HepG2 (cell line): Measurements from ENCODE around the gene KHK. TPM values are rescaled to one million over a fixed set of nuclear protein-coding genes. Genes with fewer than 3 reads are reported as not detected.

Experiments used
- ETV6 ChIP-seq: sonication (generic); formaldehyde crosslinking; conservative IDR thresholded peaks from 2 replicates; pipeline ENCODE4 v1.4.0; 2020; ENCODE audit warnings: missing genetic modification reagents
- GABPB1 ChIP-seq: IDR thresholded peaks from 2 replicates; pipeline ENCODE4 v1.6.1; 2016; ENCODE audit warnings: mild to moderate bottlenecking, missing genetic modification reagents, moderate library complexity, missing compliant biosample characterization
- GRHL1 ChIP-seq: sonication (generic); formaldehyde crosslinking; conservative IDR thresholded peaks from 2 replicates; pipeline ENCODE4 v1.8.0; 2022; ENCODE audit warnings: missing genetic modification reagents
- HMG20A ChIP-seq: IDR thresholded peaks from 2 replicates; pipeline ENCODE4 v1.6.1; 2016; ENCODE audit warnings: borderline replicate concordance
- HMGXB4 ChIP-seq, 2 experiments: sonication (generic) in 1 of 2; formaldehyde crosslinking in 1 of 2; IDR thresholded peaks; 2 replicates each; pipeline versions ENCODE4 v1.4.0 to v1.6.1; 2018 to 2020; ENCODE audit warnings: missing genetic modification reagents in 2 of 2, borderline replicate concordance in 1 of 2, low read depth in 1 of 2, mild to moderate bottlenecking in 1 of 2, missing biosample characterization in 1 of 2
- MTERF4 ChIP-seq: sonication (generic); formaldehyde crosslinking; IDR thresholded peaks from 2 replicates; pipeline ENCODE4 v1.8.0; 2023; ENCODE audit warnings: mild to moderate bottlenecking, missing genetic modification reagents
- NCOA1 ChIP-seq: sonication (generic); formaldehyde crosslinking; IDR thresholded peaks from 2 replicates; pipeline ENCODE4 v1.9.0; 2021; ENCODE audit warnings: missing genetic modification reagents
- NFYB ChIP-seq: sonication (generic); formaldehyde crosslinking; IDR thresholded peaks from 2 replicates; pipeline ENCODE4 v1.4.0; 2020; ENCODE audit warnings: missing genetic modification reagents
- NKX3-1 ChIP-seq: sonication (generic); formaldehyde crosslinking; IDR thresholded peaks from 2 replicates; pipeline ENCODE4 v1.5.0; 2020; ENCODE audit warnings: missing genetic modification reagents
- NONO ChIP-seq, 2 experiments: fragments of 450-650 bp in 1 of 2; sonication (generic) in 1 of 2; formaldehyde crosslinking in 1 of 2; IDR thresholded peaks in 1 of 2; conservative IDR thresholded peaks in 1 of 2; 2 replicates each; pipeline versions ENCODE4 v1.6.1 to v1.8.0; 2017 to 2022; ENCODE audit warnings: mild to moderate bottlenecking in 1 of 2, missing genetic modification reagents in 1 of 2, moderate library complexity in 1 of 2
- RXRA ChIP-seq: sonication (generic); formaldehyde crosslinking; IDR thresholded peaks from 2 replicates; pipeline ENCODE4 v1.5.1; 2020; ENCODE audit warnings: missing genetic modification reagents
- TCF12 ChIP-seq, 2 experiments: fragments of 450-650 bp in 1 of 2; sonication (generic) in 1 of 2; formaldehyde crosslinking in 1 of 2; IDR thresholded peaks; 2 replicates each; pipeline versions ENCODE4 v1.6.1 to v1.8.0; 2017 to 2022; ENCODE audit warnings: antibody characterized with exemption in 1 of 2, mild to moderate bottlenecking in 1 of 2, missing genetic modification reagents in 1 of 2, moderate library complexity in 1 of 2
- ZNF101 ChIP-seq: sonication (generic); formaldehyde crosslinking; IDR thresholded peaks from 2 replicates; pipeline ENCODE4 v1.4.0; 2020; ENCODE audit warnings: mild to moderate bottlenecking, low read depth, missing genetic modification reagents, borderline replicate concordance
- ZNF143 ChIP-seq: sonication (generic); formaldehyde crosslinking; IDR thresholded peaks from 2 replicates; pipeline ENCODE4 v1.4.0; 2020; ENCODE audit warnings: missing genetic modification reagents
- ZNF350 ChIP-seq: sonication (generic); formaldehyde crosslinking; IDR thresholded peaks from 2 replicates; pipeline ENCODE4 v1.4.0; 2020; ENCODE audit warnings: mild to moderate bottlenecking, low read depth, missing genetic modification reagents, borderline replicate concordance
- ZNF430 ChIP-seq: sonication (generic); formaldehyde crosslinking; IDR thresholded peaks from 2 replicates; pipeline ENCODE4 v1.9.0; 2021; ENCODE audit warnings: mild to moderate bottlenecking, missing genetic modification reagents
- ZNF678 ChIP-seq: sonication (generic); formaldehyde crosslinking; IDR thresholded peaks from 2 replicates; pipeline ENCODE4 v1.4.0; 2020; ENCODE audit warnings: mild to moderate bottlenecking, missing genetic modification reagents
- ZNF687 ChIP-seq: sonication (generic); formaldehyde crosslinking; IDR thresholded peaks from 2 replicates; pipeline ENCODE4 v1.5.1; 2020; ENCODE audit warnings: mild to moderate bottlenecking, missing genetic modification reagents, moderate library complexity
- ZSCAN20 ChIP-seq: sonication (generic); formaldehyde crosslinking; IDR thresholded peaks from 2 replicates; pipeline ENCODE4 v1.4.0; 2020; ENCODE audit warnings: missing genetic modification reagents, mild to moderate bottlenecking, borderline replicate concordance
- polyA plus RNA-seq, 8 experiments: library from polyadenylated mRNA; depleted of rRNA in 3 of 8; stranded (reverse) in 7 of 8; unstranded in 1 of 8; fragments of >200 nt; fragmentation: Illumina TruSeq in 4 of 8; extraction: Trizol in 4 of 8; gene quantifications; 2 replicates each; pipeline versions ENCODE4 v1.2.1 to v1.2.3, GENCODE V29; 2011 to 2016; ENCODE audit warnings: low read depth in 4 of 8, missing spikeins in 1 of 8, mixed read lengths in 1 of 8; ENCODE audit not compliant: insufficient read depth in 1 of 8
- total RNA-seq, 5 experiments: library from RNA; depleted of rRNA; stranded (reverse); fragments of >200 nt; fragmentation: Illumina TruSeq; extraction: Trizol; gene quantifications; 2 replicates each; pipeline ENCODE4 v1.2.3, GENCODE V29; 2016; ENCODE audit warnings: low read depth in 1 of 5

The KHK gene
- total and polyA plus RNA-seq, 2 of the 13 experiments (the other 11 are each of a cell fraction or from before 2014, with no cell fraction given): 40.9 to 99.2 TPM

- TF ChIP-seq NKX3-1 (CRISPR knock-in tag) (no peak), ZNF350 (CRISPR knock-in tag) (no peak), ZNF678 (no peak), ZNF101 (CRISPR knock-in tag) (no peak), NONO (IDR thresholded peaks at IDR 0.05) (no peak), NONO (CRISPR knock-in tag; conservative IDR thresholded peaks at IDR 0.05) (0 out of 2 replicates have a peak, but pooled peaks have one; percentile 30), RXRA (CRISPR knock-in tag) (no peak), HMGXB4 (CRISPR knock-in tag; IDR thresholded peaks at IDR 0.05; ENCODE audit: borderline replicate concordance in 1 of 2, low read depth in 1 of 2) (0 out of 4 replicates have a peak, but pooled peaks of 1 of the 2 experiments have one; percentile 15), ETV6 (no peak), NFYB (no peak), TCF12 (IDR thresholded peaks at IDR 0.05) (no peak), TCF12 (CRISPR knock-in tag; IDR thresholded peaks at IDR 0.05) (no peak), ZNF687 (peak; percentile 36), GABPB1 (CRISPR knock-in tag) (no peak), HMG20A (CRISPR knock-in tag) (no peak), MTERF4 (CRISPR knock-in tag) (no peak), NCOA1 (no peak), ZNF430 (CRISPR knock-in tag) (no peak), ZNF143 (CRISPR knock-in tag) (no peak), ZSCAN20 (CRISPR knock-in tag) (no peak), GRHL1 (no peak)
These were observed 42.3 kb downstream of the KHK start (continued) for GRCh38 chr2:27128668-27129571.
